HFF-Myc (cell line): Measurements from ENCODE around the gene FN1.

Source experiments
- DNase-seq: peaks from one replicate; pipeline ENCODE4 v3.0.0-alpha.2; 2011; ENCODE audit warnings: low read depth; ENCODE audit errors: extremely low read depth
- H3K4me3 ChIP-seq: replicated peaks from 2 replicates; pipeline ENCODE4 v1.5.1; 2011; ENCODE audit warnings: low read depth, mild to moderate bottlenecking, control low read depth, low read length
- CTCF ChIP-seq: IDR thresholded peaks from 2 replicates; pipeline ENCODE4 v1.5.1; 2012; ENCODE audit warnings: mild to moderate bottlenecking, low read depth, low read length, control low read depth; ENCODE audit errors: missing control alignments

The FN1 gene

GRCh38 chr2:215383652-215384279 is 52.1 kb downstream of the FN1 start:
- no peak for DNase-seq
- no peak for TF ChIP-seq CTCF
- no peak overlapping the region for H3K4me3 ChIP-seq

GRCh38 chr2:215382480-215382879 is 53.4 kb downstream of the FN1 start:
- no peak for TF ChIP-seq CTCF
- no peak overlapping the region for H3K4me3 ChIP-seq
- DNase-seq = no peak

GRCh38 chr2:215382011-215382410 is 53.9 kb downstream of the FN1 start:
- TF ChIP-seq CTCF = no peak
- no peak for DNase-seq
- H3K4me3 ChIP-seq = no peak overlapping the region

GRCh38 chr2:215380699-215381098 is 55.2 kb downstream of the FN1 start:
- H3K4me3 ChIP-seq = no peak overlapping the region
- TF ChIP-seq CTCF = no peak
- no peak for DNase-seq

GRCh38 chr2:215379948-215380347 is 55.9 kb downstream of the FN1 start:
- no peak for TF ChIP-seq CTCF
- no peak for DNase-seq
- no peak overlapping the region for H3K4me3 ChIP-seq

GRCh38 chr2:215379039-215379438 is 56.8 kb downstream of the FN1 start:
- DNase-seq = no peak
- H3K4me3 ChIP-seq = no peak overlapping the region
- no peak for TF ChIP-seq CTCF

- DNase-seq = no peak
- no peak for TF ChIP-seq CTCF
- no peak overlapping the region for H3K4me3 ChIP-seq
These were observed 57.8 kb downstream of the FN1 start for GRCh38 chr2:215378045-215378444.
